HG03060 (cell line): ENCODE results near the gene HNRNPUL1.
"Not testable (repeated sequence)": the region's sequence is repeated elsewhere in the genome, so short reads cannot be mapped to it uniquely, and the experiment has no call there.

Source experiments
- ATAC-seq: cut with Tn5 transposase; IDR thresholded peaks from one replicate; pipeline ENCODE4 v1.9.1; 2021; ENCODE audit warnings: low read depth, moderate number of reproducible peaks; ENCODE audit not compliant: unreplicated experiment

Gene HNRNPUL1

DNA sequence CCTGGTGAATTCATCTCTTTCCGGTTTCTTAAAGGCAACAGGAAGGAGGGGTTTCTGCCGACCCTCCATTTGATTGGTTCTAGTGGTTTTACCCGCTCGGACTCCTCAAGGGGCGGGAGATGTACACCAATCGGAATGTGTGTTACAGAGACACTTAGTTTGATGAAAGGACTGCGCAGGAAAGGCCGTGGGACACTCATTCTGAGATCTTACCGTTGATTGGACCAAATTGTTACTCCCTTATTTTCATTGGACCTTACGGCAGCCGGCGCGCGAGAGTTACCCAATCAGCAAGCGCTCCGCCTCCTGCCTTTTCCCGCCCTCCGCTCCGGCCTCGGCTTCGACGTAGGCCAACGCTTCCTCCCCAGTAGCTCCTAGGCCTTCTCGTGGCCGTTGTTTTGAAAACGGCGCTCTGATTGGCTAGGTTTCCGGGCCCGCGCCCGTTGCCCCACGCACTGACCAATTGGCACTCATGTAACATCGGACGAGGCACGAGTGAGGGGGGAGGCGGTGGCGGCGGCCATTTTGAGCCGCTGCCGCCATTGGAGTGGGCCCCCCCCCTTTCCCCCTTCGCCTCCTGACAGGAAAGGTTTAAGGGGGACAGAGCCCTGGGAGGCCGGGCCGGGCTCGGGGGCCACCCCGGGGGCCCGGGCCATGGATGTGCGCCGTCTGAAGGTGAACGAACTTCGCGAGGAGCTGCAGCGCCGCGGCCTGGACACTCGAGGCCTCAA is at the start of gene HNRNPUL1:
HNRNPUL1 (plus strand) TSS at position 523 of the 731 bp plus-strand sequence; CDS start at position 655, 132 bp downstream.
- peak; percentile 74 for ATAC-seq

DNA sequence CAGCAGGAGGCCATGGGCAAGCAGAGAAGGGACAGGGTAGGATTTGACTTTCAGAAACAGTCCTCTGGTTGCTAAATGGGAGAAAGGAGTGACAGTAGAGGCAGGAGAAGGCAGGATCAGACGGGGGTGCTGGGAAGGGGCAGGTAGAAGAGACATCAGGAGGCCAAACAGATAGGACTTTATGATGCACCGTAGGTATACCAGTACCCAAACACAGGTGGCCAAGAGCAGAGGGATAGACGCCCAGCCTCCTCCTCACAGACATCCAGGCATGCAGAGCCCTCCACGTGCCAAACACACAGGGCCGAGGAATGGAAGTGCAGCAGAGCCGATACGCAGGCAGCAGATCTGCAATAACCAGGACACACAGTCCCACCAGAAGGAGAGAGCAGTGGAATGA is 46.4 kb upstream of the HNRNPUL1 start:
- no peak for ATAC-seq

DNA sequence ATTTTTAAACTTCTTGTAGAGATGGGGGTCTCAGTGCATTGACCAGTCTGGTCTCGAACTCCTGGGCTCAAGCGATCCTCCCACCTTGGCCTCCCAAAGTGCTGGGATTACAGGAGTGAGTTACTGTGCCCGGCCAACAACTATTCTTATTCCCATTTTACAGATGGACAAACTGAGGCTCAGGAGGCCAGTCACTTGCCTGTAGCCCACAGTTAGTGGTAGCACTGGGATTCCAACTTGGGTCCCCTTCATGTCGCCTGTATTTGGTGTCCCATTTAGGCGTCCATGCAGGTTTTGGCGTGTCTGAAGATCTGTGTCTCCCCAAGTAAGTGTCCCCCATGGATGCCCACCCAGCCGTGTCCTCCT is 45.9 kb upstream of the HNRNPUL1 start:
- no peak for ATAC-seq

DNA sequence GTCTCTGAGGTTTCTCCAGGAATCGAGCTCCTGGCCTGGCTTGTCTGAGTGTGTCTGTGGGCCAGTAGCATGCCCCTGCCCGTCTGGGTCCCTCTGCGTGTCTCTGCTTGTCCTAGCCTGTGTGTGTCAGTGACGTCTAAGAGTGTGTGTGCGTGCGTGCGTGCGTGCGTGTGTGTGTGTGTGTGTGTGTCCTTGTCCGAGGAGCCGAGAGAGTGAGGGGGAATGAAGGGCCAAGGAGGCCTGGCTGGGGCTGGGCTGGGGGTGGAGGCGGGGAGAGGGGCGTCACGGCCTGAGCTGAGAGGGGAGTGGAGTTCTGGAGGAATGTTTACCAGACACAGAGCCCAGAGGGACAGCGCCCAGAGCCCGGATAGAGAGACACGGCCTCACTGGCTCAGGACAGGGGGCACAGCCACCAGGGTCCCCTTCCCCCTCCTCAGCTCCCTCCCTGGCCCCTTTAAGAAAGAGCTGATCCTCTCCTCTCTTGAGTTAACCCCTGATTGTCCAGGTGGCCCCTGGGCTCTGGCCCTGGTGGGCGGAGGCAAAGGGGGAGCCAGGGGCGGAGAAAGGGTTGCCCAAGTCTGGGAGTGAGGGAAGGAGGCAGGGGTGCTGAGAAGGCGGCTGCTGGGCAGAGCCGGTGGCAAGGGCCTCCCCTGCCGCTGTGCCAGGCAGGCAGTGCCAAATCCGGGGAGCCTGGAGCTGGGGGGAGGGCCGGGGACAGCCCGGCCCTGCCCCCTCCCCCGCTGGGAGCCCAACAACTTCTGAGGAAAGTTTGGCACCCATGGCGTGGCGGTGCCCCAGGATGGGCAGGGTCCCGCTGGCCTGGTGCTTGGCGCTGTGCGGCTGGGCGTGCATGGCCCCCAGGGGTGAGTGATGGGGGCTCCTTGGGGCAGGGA is 45.3 kb upstream of the HNRNPUL1 start, which contains the start of gene AXL:
AXL (plus strand) TSS at position 609 of the 893 bp plus-strand sequence; CDS start at position 779, 170 bp downstream.
- ATAC-seq = no peak

DNA sequence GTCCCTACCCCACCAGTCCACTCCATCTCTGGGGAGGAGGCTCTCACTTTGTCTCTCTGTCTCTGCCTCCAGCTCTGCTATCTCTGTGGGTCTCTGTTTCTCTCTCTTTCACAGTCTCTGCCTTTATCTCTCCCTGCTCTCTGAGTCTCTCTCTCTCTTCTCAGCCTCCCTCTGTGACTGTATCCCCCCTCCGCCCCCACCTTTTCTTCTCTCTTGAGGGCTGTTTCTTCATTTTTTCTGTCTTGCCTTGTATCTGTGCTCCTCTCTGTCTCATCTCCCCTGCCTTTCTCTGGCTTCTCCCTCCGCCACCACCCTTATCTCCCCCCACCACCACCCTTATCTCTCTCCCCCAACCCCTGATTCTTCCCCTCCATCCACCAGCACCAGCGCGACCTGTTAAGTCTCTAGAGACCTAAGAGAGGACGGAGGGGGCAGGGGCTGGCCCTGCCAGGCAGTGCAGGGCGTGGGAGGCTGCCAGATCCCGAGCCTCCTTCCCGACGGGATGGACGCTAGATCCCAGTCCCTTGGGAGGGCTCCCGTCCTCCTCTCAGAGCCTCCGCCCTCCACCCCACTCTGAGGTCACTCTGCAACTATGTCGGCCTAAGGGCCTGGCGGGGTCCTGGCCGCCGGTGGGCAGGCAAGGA is 44.1 kb upstream of the HNRNPUL1 start:
- no peak for ATAC-seq

DNA sequence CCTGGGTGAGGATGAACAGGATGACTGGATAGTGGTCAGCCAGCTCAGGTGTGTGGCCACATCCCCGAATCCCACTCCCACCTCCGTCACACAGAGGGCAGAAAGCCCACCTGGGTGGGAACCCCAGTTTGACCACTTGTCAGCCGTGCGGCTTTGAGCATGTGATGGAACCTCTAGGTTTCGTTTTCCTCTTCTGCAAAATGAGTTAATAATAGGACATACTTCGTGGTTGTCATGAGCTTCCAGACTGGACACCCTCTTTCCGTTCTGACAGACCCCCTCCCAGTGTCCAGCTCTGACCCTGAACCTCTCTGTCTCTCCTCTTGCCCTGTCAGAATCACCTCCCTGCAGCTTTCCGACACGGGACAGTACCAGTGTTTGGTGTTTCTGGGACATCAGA is 43.4 kb upstream of the HNRNPUL1 start:
- ATAC-seq = no peak

DNA sequence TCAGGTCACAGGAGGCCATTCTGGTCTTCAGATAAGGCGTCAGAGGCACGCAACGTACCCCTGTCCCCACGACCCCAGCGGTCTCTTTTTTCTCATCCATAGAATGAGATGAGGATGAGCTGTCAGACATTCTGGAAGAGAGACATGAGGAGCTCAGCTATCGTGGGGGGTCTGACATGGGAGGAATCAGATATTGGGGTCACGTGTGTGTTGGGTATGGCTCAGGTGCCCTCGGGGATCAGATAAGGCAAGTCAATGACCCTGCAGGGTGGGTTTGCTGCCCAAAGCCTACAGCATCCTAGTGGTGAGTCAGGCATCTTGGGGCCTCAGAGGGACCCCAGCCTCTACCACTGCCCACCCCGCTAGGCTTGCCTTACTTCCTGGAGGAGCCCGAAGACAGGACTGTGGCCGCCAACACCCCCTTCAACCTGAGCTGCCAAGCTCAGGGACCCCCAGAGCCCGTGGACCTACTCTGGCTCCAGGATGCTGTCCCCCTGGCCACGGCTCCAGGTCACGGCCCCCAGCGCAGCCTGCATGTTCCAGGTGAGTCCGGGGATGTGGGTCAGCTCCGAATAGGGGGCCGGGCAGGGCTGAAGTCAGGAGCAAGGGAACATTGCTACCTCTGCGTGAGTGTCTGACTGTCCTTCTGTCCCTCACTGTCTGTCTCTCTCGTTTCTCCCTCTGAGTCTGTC is 42.5 kb upstream of the HNRNPUL1 start:
- ATAC-seq = no peak

DNA sequence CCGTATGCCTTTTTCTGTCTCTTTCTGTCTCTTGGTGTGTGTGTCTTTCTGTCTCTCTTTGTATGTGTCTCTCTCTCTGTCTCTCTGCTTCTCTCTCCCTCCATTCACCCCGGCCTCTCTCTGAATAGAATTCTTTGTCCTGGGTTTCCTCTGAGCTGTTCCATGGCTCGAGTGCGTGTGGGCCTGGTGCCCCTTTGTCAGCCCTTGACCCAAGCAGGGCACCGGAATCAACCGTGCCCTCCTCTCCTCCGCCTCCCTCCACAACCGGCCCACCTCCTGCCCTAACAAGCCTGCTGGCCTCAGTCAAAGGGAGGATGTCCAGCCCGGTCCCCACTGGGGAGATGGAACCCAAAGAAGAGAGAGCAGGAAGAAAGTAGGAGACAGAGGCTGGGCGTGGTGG is 41.9 kb upstream of the HNRNPUL1 start:
- no peak for ATAC-seq

DNA sequence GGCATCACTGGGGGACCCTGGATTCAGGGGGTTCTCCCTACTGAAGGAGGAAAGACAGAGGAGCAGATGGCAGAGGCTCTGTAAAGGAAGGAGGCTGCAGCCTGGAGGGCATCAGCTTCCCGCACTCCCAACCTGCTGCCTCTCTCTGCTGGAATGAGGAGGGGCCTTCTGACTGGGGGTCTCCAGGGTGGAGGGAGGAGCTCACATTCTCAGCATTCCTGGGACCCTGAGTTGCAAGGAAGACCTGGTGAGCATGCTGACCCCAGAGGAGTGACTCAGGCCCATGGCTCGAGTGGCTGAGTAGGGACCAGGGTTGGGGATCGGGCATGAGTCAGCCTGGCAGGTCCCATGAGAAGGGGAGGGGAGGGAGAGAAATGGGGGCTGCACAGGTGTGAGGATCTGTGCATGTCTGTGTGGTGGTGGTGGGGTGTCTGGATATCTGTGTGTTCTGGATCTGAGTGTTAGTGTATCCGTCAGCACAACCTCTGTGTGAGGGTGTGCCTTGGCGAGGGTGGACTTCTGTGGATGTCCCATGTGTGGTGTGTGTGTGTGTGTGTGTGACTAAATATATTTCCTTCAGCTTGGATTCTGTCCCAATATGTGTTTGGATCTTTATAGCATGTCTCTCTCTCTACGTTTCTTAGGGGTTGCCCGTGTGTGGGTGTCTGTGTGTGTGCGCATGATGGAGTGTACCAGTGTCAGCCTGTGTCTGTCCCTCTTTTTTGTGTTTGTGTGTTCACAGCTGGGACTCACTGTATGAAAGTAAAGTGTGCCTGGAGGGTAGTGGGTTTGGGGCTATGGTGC is 40.5 kb upstream of the HNRNPUL1 start:
- no peak for ATAC-seq

DNA sequence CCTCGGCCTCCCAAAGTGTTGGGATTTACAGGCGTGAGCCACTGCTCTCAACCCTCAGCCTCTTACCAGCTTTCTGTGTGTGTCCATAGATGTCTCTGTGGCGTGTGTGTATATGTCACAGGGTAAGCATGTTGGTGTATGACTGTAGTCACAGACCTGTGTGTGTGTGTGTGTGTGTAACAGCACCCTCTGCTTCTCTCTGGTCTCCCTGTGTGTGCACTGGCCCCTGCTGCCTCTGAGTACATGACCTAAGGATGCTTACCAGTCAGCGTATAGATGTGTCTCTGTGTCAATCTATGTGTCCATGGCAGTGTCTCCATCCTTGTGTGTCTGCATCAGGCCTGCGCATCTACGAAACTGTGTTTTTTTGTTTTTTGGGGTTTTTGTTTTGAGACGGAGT is 39.5 kb upstream of the HNRNPUL1 start:
- ATAC-seq = no peak

DNA sequence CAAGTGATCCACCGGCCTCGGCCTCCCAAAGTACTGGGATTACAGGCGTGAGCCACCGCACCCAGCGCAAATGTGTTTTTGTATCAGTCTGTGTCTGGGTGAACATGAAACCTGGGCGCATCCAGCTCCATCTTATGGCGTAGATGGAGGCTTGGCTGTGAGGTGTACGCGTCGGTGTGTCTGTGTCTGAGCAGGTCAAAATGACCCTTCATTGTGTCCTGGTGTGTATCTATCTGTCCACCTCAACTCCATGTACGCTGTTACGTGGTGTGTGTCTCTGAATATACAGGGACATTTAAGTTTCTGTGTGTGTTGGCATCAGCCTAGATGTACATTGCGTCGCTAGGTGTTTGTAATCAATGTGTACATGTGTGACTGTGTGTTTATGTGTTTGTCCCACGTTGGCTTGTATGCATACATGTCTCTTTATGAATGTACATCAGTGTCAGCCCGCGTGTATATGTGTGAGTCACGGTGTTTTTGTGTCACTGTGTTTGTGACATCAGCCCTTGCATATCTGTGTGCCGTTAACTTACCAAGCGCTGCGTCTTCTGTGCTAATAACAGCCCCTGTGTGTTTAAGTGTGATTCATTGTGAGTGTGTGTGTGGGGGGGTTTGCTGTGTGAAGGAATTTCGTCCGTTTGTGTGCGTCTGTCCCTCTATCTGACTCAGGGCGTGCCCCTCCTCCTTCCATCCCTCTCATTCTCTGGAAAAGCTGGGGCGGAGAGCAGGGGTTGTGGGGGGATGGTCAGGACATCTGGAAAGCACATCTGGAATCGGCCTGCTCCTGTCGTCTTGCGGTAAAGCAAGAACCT is 38.7 kb upstream of the HNRNPUL1 start:
- no peak for ATAC-seq

DNA sequence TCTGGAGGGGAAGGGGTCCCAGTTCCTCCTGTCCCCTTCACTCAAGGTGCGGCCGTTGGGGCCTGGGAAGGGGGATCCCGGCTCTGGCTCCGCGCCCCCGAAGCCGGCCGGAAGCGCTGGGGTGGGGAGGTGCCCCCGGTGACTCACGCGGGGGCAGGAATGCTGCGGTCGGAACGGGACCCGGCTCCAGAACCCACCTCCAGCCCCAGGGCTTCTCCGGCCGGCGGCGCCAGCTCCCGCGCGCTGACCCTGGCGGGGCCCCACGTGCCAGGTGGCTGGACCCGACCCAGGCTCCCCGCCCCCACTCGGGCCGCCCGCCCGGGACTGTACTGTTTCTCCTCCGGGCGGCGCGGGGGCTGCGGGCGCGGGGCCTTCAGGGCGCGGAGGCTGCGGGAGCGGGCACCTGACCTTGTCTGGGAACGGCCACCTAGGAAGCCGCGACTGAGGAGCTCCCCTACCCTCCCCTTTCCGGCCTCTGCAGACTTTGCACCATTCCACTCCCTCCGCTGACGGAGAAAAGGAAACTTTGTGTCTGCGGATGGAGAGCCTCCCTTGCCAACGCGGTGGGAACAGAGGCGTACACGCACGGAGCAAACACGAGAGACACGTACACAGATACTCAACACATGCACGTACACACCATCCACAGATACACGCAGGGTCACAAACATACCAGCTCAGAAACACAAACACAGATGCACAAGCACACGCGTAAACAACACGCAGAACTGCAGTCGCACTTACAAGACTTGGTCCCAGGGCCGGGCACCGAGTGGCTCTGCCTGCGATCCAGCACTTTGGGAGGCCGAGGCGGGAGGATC is 37.9 kb upstream of the HNRNPUL1 start:
- ATAC-seq = no peak

DNA sequence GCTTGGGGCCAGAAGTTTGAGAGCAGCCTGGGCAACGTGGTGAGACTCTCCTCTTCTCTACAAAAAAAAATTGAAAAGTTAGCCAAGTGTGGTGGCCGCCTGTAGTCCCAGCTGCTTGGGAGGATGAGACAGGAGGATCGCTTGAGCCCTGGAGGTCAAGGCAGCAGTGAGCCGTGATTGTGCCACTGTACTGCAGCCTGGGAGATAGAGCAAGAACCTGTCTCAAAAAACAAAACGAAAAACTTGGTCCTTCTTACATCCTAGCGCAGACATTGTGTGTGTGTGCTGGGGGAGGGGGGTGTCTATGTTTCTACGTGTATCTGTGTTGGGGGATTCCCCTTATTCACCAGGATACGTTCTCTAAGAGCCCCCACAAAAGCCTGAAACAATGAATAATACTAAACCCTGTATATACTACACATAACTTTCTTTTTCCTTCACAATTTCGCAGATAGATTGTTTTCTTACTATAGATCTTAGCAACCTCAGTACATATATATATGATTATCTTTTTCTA is 37.2 kb upstream of the HNRNPUL1 start:
- no peak for ATAC-seq

DNA sequence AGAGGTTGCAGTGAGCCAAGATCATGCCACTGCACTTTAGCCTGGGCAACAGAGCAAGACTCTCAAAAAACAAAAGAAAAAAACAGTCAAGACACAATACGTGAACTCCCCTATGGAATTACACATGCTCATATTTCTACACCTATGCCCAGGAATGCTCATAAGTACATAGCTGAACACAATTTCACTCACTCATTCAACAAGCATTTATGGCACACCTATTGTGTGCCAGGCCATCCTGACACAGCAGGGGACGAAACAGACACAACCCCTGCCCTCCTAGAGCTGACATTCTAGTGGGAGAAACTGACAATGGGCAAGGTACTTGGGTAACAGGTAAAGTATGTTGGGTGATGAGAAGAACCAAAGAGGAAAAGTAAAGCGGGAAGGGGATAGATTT is 35.7 kb upstream of the HNRNPUL1 start:
- ATAC-seq = no peak

DNA sequence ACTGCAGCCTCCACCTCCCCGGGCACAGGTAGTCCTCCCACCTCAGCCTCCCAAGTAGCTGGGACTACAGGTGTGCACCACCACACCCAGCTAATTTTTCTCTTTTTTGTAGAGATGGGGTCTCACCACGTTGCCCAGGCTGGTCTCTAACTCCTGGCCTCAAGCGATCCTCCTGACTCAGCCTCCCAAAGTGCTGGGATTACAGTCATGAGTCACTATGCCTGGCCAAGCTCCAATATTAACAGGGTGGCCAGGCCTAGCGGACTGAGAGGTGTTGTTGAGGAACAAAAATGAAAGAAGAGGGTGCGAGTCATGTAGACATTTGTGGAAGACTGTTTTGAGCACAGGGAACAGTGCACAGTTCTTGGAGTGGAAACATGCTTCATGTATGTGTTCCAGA is 34.8 kb upstream of the HNRNPUL1 start:
- not testable (repeated sequence) for ATAC-seq

DNA sequence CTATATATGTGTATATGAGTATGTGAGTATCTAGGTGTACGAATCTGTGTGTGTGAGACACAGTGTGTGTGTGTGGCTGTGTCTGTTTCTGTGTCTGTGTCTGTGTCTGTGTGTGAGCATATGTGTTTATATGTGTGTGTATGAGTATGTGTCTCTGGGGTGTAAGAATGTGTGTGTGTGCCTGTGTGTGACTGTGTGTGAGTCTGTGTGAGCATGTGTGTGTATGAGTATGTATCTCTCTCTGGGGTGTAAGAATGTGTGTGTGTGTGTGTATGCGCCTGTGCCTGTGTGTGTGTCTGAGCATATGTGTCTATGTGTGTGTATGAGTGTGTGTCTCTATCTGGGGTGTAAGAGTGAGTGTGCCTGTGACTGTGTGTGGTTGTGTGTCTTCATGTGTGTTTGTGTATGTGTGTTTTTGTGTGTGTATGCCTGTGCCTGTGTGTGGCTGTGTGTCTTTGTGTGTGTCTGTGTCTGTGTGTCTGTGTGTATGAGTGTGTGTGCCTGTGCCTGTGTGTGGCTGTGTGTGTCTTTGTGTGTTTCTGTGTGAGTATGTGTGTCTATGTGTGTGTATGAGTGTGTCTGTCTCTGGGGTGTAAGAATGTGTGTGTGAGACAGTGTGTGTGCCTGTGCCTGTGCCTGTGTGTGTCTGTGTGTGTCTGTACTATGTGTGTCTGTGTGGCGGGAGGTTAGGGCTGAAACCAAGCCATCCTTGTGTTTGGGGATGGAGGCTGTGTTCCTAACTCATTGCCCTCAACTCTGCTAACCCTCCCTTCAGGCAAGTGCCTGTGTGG is 33.9 kb upstream of the HNRNPUL1 start:
- ATAC-seq = no peak

DNA sequence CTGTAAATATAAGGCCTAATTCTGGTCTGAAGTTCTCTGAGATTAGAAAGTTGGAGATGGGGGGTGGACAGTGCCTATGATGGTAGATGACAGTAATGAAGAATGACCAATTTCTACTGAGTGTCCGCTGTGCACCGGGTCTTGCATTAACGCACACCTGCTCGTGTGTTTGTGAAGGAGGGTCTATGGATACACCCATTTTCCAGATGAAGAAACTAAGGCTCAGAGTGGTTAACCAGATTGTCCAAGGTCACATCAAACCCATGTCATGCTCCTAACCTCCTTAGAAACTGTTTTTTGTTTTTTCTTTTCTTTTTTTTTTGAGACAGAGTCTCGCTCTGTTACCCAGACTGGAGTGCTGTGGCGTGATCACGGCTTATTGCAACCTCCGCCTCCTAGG is 31.5 kb upstream of the HNRNPUL1 start:
- no peak for ATAC-seq
